Esophagus squamous epithelium (tissue), 5 donors: ENCODE results near the gene TUBG1. TPM values are rescaled to one million over a fixed set of nuclear protein-coding genes. Genes with fewer than 3 reads are reported as not detected.

Experiments used
- DNase-seq: peaks from one replicate; lab custom pipeline; 2025; lab: John Stamatoyannopoulos, UW
- H3K27ac ChIP-seq, 4 donors: fragments of 200-600 bp; sonication (generic); one replicate each; pipeline ENCODE4 v1.5.1; 2016 to 2019; ENCODE audit warnings: mild to moderate bottlenecking in 1 of 4
- H3K27me3 ChIP-seq, 4 donors: fragments of 200-600 bp; sonication (generic); 1 replicate in 3 of 4; 2 replicates in 1 of 4; pipeline versions ENCODE4 v1.5.1 to v1.6.0; 2017 to 2021; ENCODE audit warnings: antibody characterized with exemption in 1 of 4
- H3K36me3 ChIP-seq, 3 donors: fragments of 200-600 bp; sonication (generic); one replicate each; pipeline ENCODE4 v1.5.1; 2016 to 2019
- H3K4me1 ChIP-seq, 3 donors: fragments of 200-600 bp; sonication (generic); one replicate each; pipeline ENCODE4 v1.5.1; 2017 to 2019
- H3K4me3 ChIP-seq, 4 donors: fragments of 200-600 bp; sonication (generic); 1 replicate in 3 of 4; 2 replicates in 1 of 4; pipeline ENCODE4 v1.5.1; 2016 to 2019; ENCODE audit warnings: mild to moderate bottlenecking in 2 of 4, moderate library complexity in 1 of 4
- H3K9me3 ChIP-seq, 3 donors: fragments of 200-600 bp; sonication (generic); one replicate each; pipeline ENCODE4 v1.5.1; 2016 to 2019
- POLR2A ChIP-seq, 4 donors: fragments of 450-650 bp; IDR thresholded peaks; one replicate each; pipeline ENCODE4 v1.6.1; 2017; ENCODE audit warnings: antibody characterized with exemption in 4 of 4, mild to moderate bottlenecking in 4 of 4, moderate library complexity in 3 of 4
- WGBS, 2 donors: methylation state at CpG; one replicate each; pipeline ENCODE4 v1.1.5; 2018; 5-methylcytosine and 5-hydroxymethylcytosine counted together
- intact Hi-C: fragments of 100-400 bp; cut with DNase I; formaldehyde crosslinking; loops from one replicate; pipeline ENCODE4 v1.15.0; 2022
- total RNA-seq, 4 donors: library from RNA; depleted of rRNA; stranded (reverse); fragments of >200 nt; gene quantifications; one replicate each; pipeline ENCODE4 v1.1.0, GENCODE V29; 2016
- TF ChIP-seq, protein P1 (sequence below), 6 experiments: fragments of 450-650 bp in 4 of 6; fragments of 200-600 bp in 2 of 6; sonication (generic) in 2 of 6; IDR thresholded peaks; one replicate each; pipeline ENCODE4 v1.5.1; 2016 to 2019; ENCODE audit warnings: antibody characterized with exemption in 6 of 6, mild to moderate bottlenecking in 4 of 6, moderate library complexity in 4 of 6
- donor health status: DM: yes; HTN: yes; CAD: no.

The TUBG1 gene
- total RNA-seq, 4 donors from 2014 or later: 22.3 to 61.9 (median 46.5) TPM

DNA sequence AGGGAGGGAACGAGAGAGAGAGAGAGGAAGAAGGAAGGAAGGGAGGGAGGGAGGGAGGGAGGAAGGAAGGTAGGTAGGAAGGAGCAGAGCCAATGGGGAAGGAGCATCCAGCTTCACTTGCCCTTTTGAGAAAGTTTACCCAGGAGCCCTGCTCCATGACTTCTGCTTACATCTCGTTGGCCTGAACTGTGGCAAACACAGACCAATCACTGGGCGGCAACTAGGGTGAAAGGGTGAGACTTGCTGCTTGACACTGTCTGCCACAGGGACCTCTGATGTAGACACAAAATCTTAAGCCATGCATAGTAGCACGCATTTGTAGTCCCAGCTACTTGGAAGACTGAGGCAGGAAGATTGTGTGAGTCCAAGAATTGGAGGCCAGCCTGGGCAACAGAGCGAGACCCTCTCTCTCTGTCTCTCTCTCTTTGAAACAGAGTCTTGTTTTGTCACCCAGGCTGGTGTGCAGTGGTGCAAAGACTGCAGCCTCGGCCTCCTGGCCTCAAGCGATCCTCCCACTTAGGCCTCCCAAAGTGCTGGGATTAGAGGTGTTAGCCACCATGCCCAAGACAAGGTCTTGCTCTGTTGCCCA, 30.1 kb downstream of the TUBG1 start:
- WGBS, 2 donors: 79 to 80% methylated on average over 3 to 5 of the region's 7 CpGs
- Histone ChIP-seq H3K9me3 (no peaks in the 10 kb centered on the region), H3K4me3 (no peak overlapping the region), H3K36me3 (no peaks in the 10 kb centered on the region), H3K4me1 (no peaks in the 10 kb centered on the region), H3K27ac (no peak overlapping the region), H3K27me3 (no peaks in the 10 kb centered on the region)
- intact Hi-C loops: no loop called here
- TF ChIP-seq, protein P1, sequence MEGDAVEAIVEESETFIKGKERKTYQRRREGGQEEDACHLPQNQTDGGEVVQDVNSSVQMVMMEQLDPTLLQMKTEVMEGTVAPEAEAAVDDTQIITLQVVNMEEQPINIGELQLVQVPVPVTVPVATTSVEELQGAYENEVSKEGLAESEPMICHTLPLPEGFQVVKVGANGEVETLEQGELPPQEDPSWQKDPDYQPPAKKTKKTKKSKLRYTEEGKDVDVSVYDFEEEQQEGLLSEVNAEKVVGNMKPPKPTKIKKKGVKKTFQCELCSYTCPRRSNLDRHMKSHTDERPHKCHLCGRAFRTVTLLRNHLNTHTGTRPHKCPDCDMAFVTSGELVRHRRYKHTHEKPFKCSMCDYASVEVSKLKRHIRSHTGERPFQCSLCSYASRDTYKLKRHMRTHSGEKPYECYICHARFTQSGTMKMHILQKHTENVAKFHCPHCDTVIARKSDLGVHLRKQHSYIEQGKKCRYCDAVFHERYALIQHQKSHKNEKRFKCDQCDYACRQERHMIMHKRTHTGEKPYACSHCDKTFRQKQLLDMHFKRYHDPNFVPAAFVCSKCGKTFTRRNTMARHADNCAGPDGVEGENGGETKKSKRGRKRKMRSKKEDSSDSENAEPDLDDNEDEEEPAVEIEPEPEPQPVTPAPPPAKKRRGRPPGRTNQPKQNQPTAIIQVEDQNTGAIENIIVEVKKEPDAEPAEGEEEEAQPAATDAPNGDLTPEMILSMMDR (IDR thresholded peaks at IDR 0.05): no peak
- TF ChIP-seq POLR2A (IDR thresholded peaks at IDR 0.05): no peak
- no peak for DNase-seq

DNA sequence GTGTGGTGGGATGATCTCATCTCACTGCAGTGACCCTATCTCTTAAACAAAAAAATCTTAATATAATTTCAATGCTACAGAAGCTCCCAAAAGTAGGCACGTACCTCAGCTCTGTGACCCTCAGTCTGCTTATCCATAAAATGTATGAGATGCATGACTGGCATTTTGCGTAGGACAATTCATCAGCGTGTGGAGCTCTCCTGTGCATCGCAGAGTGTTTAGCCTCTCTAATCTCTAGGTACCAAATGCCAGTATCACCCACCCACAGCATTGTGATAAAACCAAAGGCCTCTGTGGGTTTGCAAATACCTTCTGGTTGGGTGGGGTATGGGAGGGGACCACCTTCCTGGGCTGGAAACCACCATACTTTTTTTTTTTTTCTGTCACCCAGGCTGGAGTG, 30.6 kb downstream of the TUBG1 start:
- no peaks in the 10 kb centered on the region for H3K27me3 ChIP-seq
- 86% methylated on average over 4 of the region's 4 CpGs for WGBS, 2 donors
- TF ChIP-seq, protein P1 (IDR thresholded peaks at IDR 0.05): no peak
- no peak for TF ChIP-seq POLR2A (IDR thresholded peaks at IDR 0.05)

DNA sequence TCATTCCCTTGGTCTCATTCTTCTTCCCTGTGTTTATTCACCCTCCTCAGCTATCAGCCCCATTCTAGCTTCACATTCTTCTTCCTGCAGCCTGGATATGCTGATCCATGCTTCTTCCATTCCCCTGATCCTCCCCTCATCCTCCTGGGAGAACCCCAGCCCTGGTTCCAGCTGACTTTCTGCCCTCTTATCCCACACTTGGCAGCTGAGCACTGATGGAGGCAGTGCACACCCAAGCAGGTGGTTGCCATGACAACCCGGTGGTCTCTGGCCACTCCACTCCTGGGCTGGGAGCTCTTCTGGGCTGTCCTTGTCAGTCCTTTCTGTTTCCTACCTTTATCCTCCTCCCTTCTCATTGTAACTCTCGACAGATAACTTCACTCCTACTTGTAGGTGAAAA, 32.9 kb downstream of the TUBG1 start:
- H3K27me3 ChIP-seq: no peaks in the 10 kb centered on the region
- WGBS, 2 donors: 5 to 59% methylated on average over 2 of the region's 2 CpGs
- H3K27ac ChIP-seq: no peak overlapping the region
- DNase-seq: no peak
- intact Hi-C loops: no loop called here
- no peak overlapping the region for H3K4me3 ChIP-seq
- no peaks in the 10 kb centered on the region for H3K36me3 ChIP-seq
- H3K9me3 ChIP-seq: no peaks in the 10 kb centered on the region
- no peaks in the 10 kb centered on the region for H3K4me1 ChIP-seq
- TF ChIP-seq POLR2A (IDR thresholded peaks at IDR 0.05): no peak
- TF ChIP-seq, protein P1 (IDR thresholded peaks at IDR 0.05): no peak

More for the DNA sequence above, 30.6 kb downstream of the TUBG1 start:
- H3K36me3 ChIP-seq: no peaks in the 10 kb centered on the region
- H3K9me3 ChIP-seq: no peaks in the 10 kb centered on the region
- H3K4me1 ChIP-seq: no peaks in the 10 kb centered on the region
- DNase-seq: no peak
- no peak overlapping the region for H3K4me3 ChIP-seq
- H3K27ac ChIP-seq: no peak overlapping the region
- intact Hi-C loops: no loop called here

DNA sequence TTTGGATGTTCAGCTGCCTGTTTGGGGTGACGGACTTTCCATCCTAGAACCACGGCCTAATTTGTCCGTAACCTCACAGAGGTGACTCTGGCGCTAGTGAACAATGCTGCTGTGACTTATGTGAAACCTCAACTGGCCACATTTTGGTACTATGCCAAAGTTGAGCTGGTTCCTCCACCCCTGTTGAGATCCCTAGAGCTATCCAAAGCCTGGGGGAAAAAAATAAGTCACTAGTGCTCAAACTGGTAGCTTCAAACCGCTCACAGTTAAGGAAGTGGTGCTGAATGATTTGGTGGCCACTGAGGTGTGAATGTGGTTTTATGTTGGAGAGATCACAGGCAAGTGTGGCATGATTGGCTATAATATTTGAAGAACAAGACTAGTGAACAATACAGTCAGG, 38.3 kb downstream of the TUBG1 start:
- H3K4me1 ChIP-seq: no peaks in the 10 kb centered on the region
- H3K36me3 ChIP-seq: no peaks in the 10 kb centered on the region
- no peak for DNase-seq
- 74 to 76% methylated on average over 4 to 5 of the region's 5 CpGs for WGBS, 2 donors
- H3K4me3 ChIP-seq: no peak overlapping the region
- H3K9me3 ChIP-seq: no peaks in the 10 kb centered on the region
- no peak overlapping the region for H3K27ac ChIP-seq
- intact Hi-C loops: no loop called here
- no peaks in the 10 kb centered on the region for H3K27me3 ChIP-seq
- TF ChIP-seq, protein P1 (IDR thresholded peaks at IDR 0.05): no peak
- TF ChIP-seq POLR2A (IDR thresholded peaks at IDR 0.05): no peak

DNA sequence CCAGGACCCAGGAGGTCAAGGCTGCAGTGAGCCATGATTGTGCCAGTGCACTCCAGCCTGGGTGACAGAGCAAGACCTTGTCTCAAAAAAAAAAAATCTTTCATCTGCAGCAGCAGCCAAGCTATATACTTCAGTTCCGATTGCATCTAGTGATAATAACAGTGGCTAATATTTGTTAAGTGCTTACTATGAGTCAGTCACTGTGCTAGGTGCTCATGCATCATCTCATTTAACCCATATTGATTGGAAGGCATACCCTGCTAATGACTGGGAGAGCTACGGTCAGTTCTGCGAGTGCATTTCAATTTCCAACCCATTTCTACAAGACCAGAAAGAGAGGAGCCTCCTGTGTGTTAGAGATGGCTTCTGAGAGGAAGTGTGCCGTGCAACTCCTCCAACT, 41.9 kb downstream of the TUBG1 start:
- intact Hi-C loops: no loop called here
- Histone ChIP-seq H3K36me3 (no peaks in the 10 kb centered on the region), H3K4me1 (peaks cover 10 to 25% (median 11%) of the 10 kb centered on the region in 3 donors), H3K27ac (no peak overlapping the region), H3K9me3 (no peaks in the 10 kb centered on the region), H3K27me3 (no peaks in the 10 kb centered on the region), H3K4me3 (no peak overlapping the region)
- DNase-seq: no peak
- 74 to 75% methylated on average over 4 of the region's 4 CpGs for WGBS, 2 donors
- TF ChIP-seq POLR2A (IDR thresholded peaks at IDR 0.05): no peak
- TF ChIP-seq, protein P1 (IDR thresholded peaks at IDR 0.05): no peak
